B cell (primary cell): ENCODE results near the gene IFT20. TPM values are rescaled to one million over a fixed set of nuclear protein-coding genes. Genes with fewer than 3 reads are reported as not detected.

Experiments used
- ATAC-seq: fragments of 200-7000 bp; cut with Tn5 transposase; one replicate; pipeline ENCODE4 v1.10.0; 2021; ENCODE audit warnings: low read depth, mild to moderate bottlenecking, moderate number of reproducible peaks, moderate library complexity
- CTCF ChIA-PET: fragments of 350-600 bp; sonication (Branson Sonifier 250); formaldehyde crosslinking; loops from one replicate; lab custom pipeline; 2021; ENCODE audit warnings: antibody characterized with exemption, inconsistent platforms; lab: Charles Lee
- POLR2A ChIA-PET: fragments of 350-600 bp; sonication (Branson Sonifier 250); formaldehyde crosslinking; loops from one replicate; lab custom pipeline; 2021; ENCODE audit warnings: antibody characterized with exemption; lab: Charles Lee
- DNase-seq: peaks from one replicate; pipeline ENCODE4 v3.0.0; 2013
- H2AFZ ChIP-seq: 2 replicates; pipeline ENCODE4 v1.6.1; 2012; ENCODE audit warnings: mild to moderate bottlenecking, low read depth, low read length; ENCODE audit not compliant: insufficient read depth, poor library complexity, severe bottlenecking
- H3K27ac ChIP-seq, 2 donors: 1 replicate in 1 of 2; 2 replicates in 1 of 2; pipeline ENCODE4 v1.5.1; 2012 to 2013; ENCODE audit warnings: low read length in 2 of 2, mild to moderate bottlenecking in 2 of 2, moderate library complexity in 1 of 2
- H3K27me3 ChIP-seq, 4 experiments: fragments of 200-600 bp in 1 of 4; sonication (generic) in 1 of 4; replicated peaks in 1 of 4; 1 replicate in 2 of 4; 2 replicates in 2 of 4; pipeline versions ENCODE4 v1.6.1 to v1.7.0; 2013 to 2016; ENCODE audit warnings: low read length in 3 of 4, mild to moderate bottlenecking in 2 of 4, mixed read lengths in 1 of 4, moderate library complexity in 1 of 4; ENCODE audit not compliant: insufficient read depth in 4 of 4, control insufficient read depth in 3 of 4; ENCODE audit errors: control extremely low read depth in 1 of 4
- H3K36me3 ChIP-seq, 2 experiments: replicated peaks in 1 of 2; 1 replicate in 1 of 2; 2 replicates in 1 of 2; pipeline versions ENCODE4 v1.6.1 to v1.7.1; 2013; ENCODE audit warnings: low read length in 1 of 2; ENCODE audit not compliant: insufficient read depth in 2 of 2, control insufficient read depth in 1 of 2; ENCODE audit errors: control extremely low read depth in 1 of 2, extremely low read depth in 1 of 2
- H3K4me1 ChIP-seq, 2 donors: fragments of 200-600 bp in 1 of 2; sonication (generic) in 1 of 2; 1 replicate in 1 of 2; 2 replicates in 1 of 2; pipeline versions ENCODE4 v1.5.1 to v1.6.1; 2013 to 2017; ENCODE audit warnings: low read length in 2 of 2; ENCODE audit not compliant: control insufficient read depth in 2 of 2, insufficient read depth in 2 of 2
- H3K4me2 ChIP-seq: replicated peaks from 2 replicates; pipeline ENCODE3; 2012; ENCODE audit warnings: mild to moderate bottlenecking, low read depth, low read length; ENCODE audit not compliant: poor library complexity, severe bottlenecking
- H3K4me3 ChIP-seq, 5 experiments: fragments of 200-600 bp in 1 of 5; sonication (generic) in 1 of 5; 1 replicate in 3 of 5; 2 replicates in 2 of 5; pipeline versions ENCODE4 v1.5.1 to v1.7.0; 2011 to 2016; ENCODE audit warnings: low read length in 4 of 5, mild to moderate bottlenecking in 4 of 5, low read depth in 2 of 5, control low read depth in 1 of 5, moderate library complexity in 1 of 5; ENCODE audit not compliant: insufficient read depth in 1 of 5; ENCODE audit errors: control extremely low read depth in 1 of 5, extremely low read depth in 1 of 5
- H3K79me2 ChIP-seq: fragments of 200-600 bp; sonication (generic); one replicate; pipeline ENCODE4 v1.6.0; 2016; ENCODE audit warnings: low read length; ENCODE audit not compliant: control insufficient read depth, insufficient read depth
- H3K9ac ChIP-seq: fragments of 200-600 bp; sonication (generic); 2 replicates; pipeline ENCODE4 v1.6.1; 2017; ENCODE audit warnings: mild to moderate bottlenecking, low read length, moderate library complexity
- H3K9me3 ChIP-seq, 3 donors: one replicate each; pipeline versions ENCODE4 v1.6.1 to v1.7.1; 2013; ENCODE audit warnings: low read length in 2 of 3; ENCODE audit not compliant: control insufficient read depth in 2 of 3, insufficient read depth in 1 of 3; ENCODE audit errors: control extremely low read depth in 1 of 3
- H4K20me1 ChIP-seq: 2 replicates; pipeline ENCODE4 v1.6.0; 2012; ENCODE audit warnings: mild to moderate bottlenecking, low read length; ENCODE audit not compliant: insufficient read depth, control insufficient read depth, poor library complexity, severe bottlenecking
- H3K27ac Mint-ChIP-seq: one replicate; pipeline ENCODE4 v1.8.0; 2021; ENCODE audit warnings: mixed read lengths
- H3K27me3 Mint-ChIP-seq: one replicate; pipeline ENCODE4 v1.8.0; 2021; ENCODE audit warnings: mixed read lengths
- H3K4me1 Mint-ChIP-seq: one replicate; pipeline ENCODE4 v1.8.0; 2021; ENCODE audit warnings: mixed read lengths
- H3K4me3 Mint-ChIP-seq: one replicate; pipeline ENCODE4 v1.8.0; 2021; ENCODE audit warnings: mixed read lengths
- H3K9me3 Mint-ChIP-seq: one replicate; pipeline ENCODE4 v1.8.0; 2022; ENCODE audit warnings: mixed read lengths; ENCODE audit not compliant: insufficient read depth
- CTCF ChIP-seq: fragments of 200-600 bp; IDR thresholded peaks from one replicate; pipeline ENCODE4 v1.8.0; 2022; ENCODE audit warnings: antibody characterized with exemption, mild to moderate bottlenecking
- EZH2 ChIP-seq: IDR thresholded peaks from 2 replicates; pipeline ENCODE4 v1.6.1; 2012; ENCODE audit warnings: borderline replicate concordance, low read depth, mild to moderate bottlenecking, moderate library complexity, low read length; ENCODE audit not compliant: insufficient read depth, poor library complexity, severe bottlenecking
- WGBS: methylation state at CpG from one replicate; pipeline ENCODE4 v1.1.5; 2013; ENCODE audit warnings: missing lambda C conversion rate; ENCODE audit not compliant: insufficient coverage; 5-methylcytosine and 5-hydroxymethylcytosine counted together
- intact Hi-C: fragments of 100-400 bp; cut with micrococcal nuclease; formaldehyde crosslinking; loops from one replicate; pipeline ENCODE4 v1.10.0; 2022
- polyA plus RNA-seq: library from polyadenylated mRNA; depleted of rRNA; stranded (reverse); fragments of >200 nt; gene quantifications from 2 replicates; pipeline ENCODE4 v1.2.3, GENCODE V29; 2012
- total RNA-seq, 2 donors: library from RNA; stranded (reverse); fragments of 120-200 nt in 1 of 2; gene quantifications; 1 replicate in 1 of 2; 2 replicates in 1 of 2; pipeline versions ENCODE4 v1.2.3 to v1.2.4, GENCODE V29; 2013 to 2022

Gene IFT20
- total and polyA plus RNA-seq, 2 donors (not counting 1 experiment from before 2014, with no cell fraction given): 35.9 to 52.6 TPM

- ATAC-seq (no peak), DNase-seq (no peak)
- Histone ChIP-seq H3K9me3 (no peaks in the 10 kb centered on the region), H2AFZ (no peak overlapping the region), H3K4me1 (no peaks in the 10 kb centered on the region), H3K27ac (no peak overlapping the region), H3K4me2 (no peak overlapping the region), H4K20me1 (no peaks in the 10 kb centered on the region), H3K36me3 (peaks cover 0 to 86% of the 10 kb centered on the region in 2 experiments), H3K4me3 (no peak overlapping the region), H3K27me3 (no peaks in the 10 kb centered on the region), H3K79me2 (no peaks in the 10 kb centered on the region), H3K9ac (no peak overlapping the region)
- no peaks in the 10 kb centered on the region for H3K4me1 Mint-ChIP-seq
- no peak overlapping the region for H3K4me3 Mint-ChIP-seq
- no peak overlapping the region for H3K27ac Mint-ChIP-seq
- H3K27me3 Mint-ChIP-seq: no peaks in the 10 kb centered on the region
- CTCF ChIA-PET: interaction anchor here (0.9 to 1.3 kb wide), 2 partner anchors 95 to 117 kb away, joined by 3 to 4 read pairs; no protein-coding TSS in a partner anchor
- H3K9me3 Mint-ChIP-seq: no peaks in the 10 kb centered on the region
- intact Hi-C loops: no loop called here
- TF ChIP-seq CTCF (no peak), EZH2 (no peak)
- POLR2A ChIA-PET: no interaction called here
- WGBS: 100% methylated on average over 2 of the region's 7 CpGs
Measured at GRCh38 chr17:28346746-28347246, 11.5 kb upstream of the IFT20 start.

DNA sequence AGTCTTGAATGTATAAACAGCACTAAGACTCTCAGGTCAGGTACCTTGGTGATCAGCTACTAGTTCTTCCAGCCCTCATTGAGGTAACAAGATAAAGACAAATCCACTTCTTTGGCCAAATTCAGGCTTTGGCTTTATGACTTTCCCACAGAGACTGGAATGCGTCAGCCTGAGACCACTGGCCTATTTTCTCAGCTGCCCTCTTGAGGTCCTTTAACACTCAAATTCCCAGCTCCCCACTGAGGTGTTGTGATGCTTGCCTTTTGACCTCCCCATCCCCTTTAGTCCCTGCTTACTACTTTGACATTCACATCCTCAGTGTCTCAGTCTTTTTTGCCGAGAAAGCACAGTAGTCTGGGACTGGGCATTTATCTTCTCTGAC is 10.9 kb upstream of the IFT20 start:
- ATAC-seq (no peak), DNase-seq (no peak)
- H2AFZ ChIP-seq: no peak overlapping the region
- H3K4me3 Mint-ChIP-seq: no peak overlapping the region
- no peaks in the 10 kb centered on the region for H3K4me1 ChIP-seq
- H3K27me3 ChIP-seq: no peaks in the 10 kb centered on the region
- intact Hi-C loops: no loop called here
- ChIA-PET POLR2A (no interaction called here), CTCF (interaction anchor here (0.9 kb wide), 1 partner anchor 117 kb away, joined by 3 read pairs; no protein-coding TSS in a partner anchor)
- H3K4me3 ChIP-seq: no peak overlapping the region
- TF ChIP-seq EZH2: no peak
- TF ChIP-seq CTCF: no peak
- H3K27me3 Mint-ChIP-seq: no peaks in the 10 kb centered on the region
- no peaks in the 10 kb centered on the region for H3K4me1 Mint-ChIP-seq
- H3K9me3 ChIP-seq: no peaks in the 10 kb centered on the region
- H4K20me1 ChIP-seq: no peaks in the 10 kb centered on the region
- H3K9ac ChIP-seq: no peak overlapping the region
- peaks cover 0 to 86% of the 10 kb centered on the region in 2 experiments for H3K36me3 ChIP-seq
- no peak overlapping the region for H3K4me2 ChIP-seq
- 100% methylated on average over 1 of the region's 2 CpGs for WGBS
- H3K79me2 ChIP-seq: no peaks in the 10 kb centered on the region
- no peaks in the 10 kb centered on the region for H3K9me3 Mint-ChIP-seq
- no peak overlapping the region for H3K27ac ChIP-seq
- H3K27ac Mint-ChIP-seq: no peak overlapping the region
